ENCODE measurements around the gene TCEAL8. TPM values are rescaled to one million over a fixed set of nuclear protein-coding genes. Genes with fewer than 3 reads are reported as not detected.
"Not testable (repeated sequence)": the region's sequence is repeated elsewhere in the genome, so short reads cannot be mapped to it uniquely, and the experiment has no call there.

The TCEAL8 gene
- total RNA-seq, 2 experiments from 2014 or later: 37.8 to 38.5 TPM

GRCh38 chrX:103249805-103250204 is 5.2 kb downstream of the TCEAL8 start:
- Mint-ChIP-seq H3K36me3 (peaks cover 5% of the 10 kb centered on the region), H3K27ac (no peak overlapping the region), H3K9me3 (no peaks in the 10 kb centered on the region), H3K27me3 (no peaks in the 10 kb centered on the region), H3K4me3 (no peak overlapping the region), H3K4me1 (ENCODE audit: low read depth) (peaks cover 11% of the 10 kb centered on the region)
- ChIA-PET POLR2A (no interaction called here), CTCF (interaction anchor here (1.0 to 1.3 kb wide), 2 partner anchors 38 to 39 kb away, joined by 3 to 5 read pairs; no protein-coding TSS in a partner anchor)
- intact Hi-C loops (cut with micrococcal nuclease): no loop called here
- no peak for DNase-seq

GRCh38 chrX:103248553-103248952 is 6.4 kb downstream of the TCEAL8 start:
- H3K27ac Mint-ChIP-seq: no peak overlapping the region
- no peak for DNase-seq
- no peaks in the 10 kb centered on the region for H3K9me3 Mint-ChIP-seq
- H3K36me3 Mint-ChIP-seq: peaks cover under 1% of the 10 kb centered on the region
- ChIA-PET POLR2A (no interaction called here), CTCF (interaction anchor here (1.3 kb wide), 1 partner anchor 38 kb away, joined by 5 read pairs; no protein-coding TSS in a partner anchor)
- peaks cover 4% of the 10 kb centered on the region for H3K4me1 Mint-ChIP-seq (ENCODE audit: low read depth)
- H3K4me3 Mint-ChIP-seq: no peak overlapping the region
- intact Hi-C loops (cut with micrococcal nuclease): loop anchor here (1.0 kb wide), 1 partner anchor 37 kb away; no protein-coding TSS in a partner anchor
- H3K27me3 Mint-ChIP-seq: no peaks in the 10 kb centered on the region

- no peak overlapping the region for H3K27ac Mint-ChIP-seq
- intact Hi-C loops (cut with micrococcal nuclease): no loop called here
- H3K36me3 Mint-ChIP-seq: no peaks in the 10 kb centered on the region
- no peak for DNase-seq
- H3K4me3 Mint-ChIP-seq: no peak overlapping the region
- H3K27me3 Mint-ChIP-seq: no peaks in the 10 kb centered on the region
- CTCF ChIA-PET: no interaction called here
- H3K9me3 Mint-ChIP-seq: no peaks in the 10 kb centered on the region
- no peaks in the 10 kb centered on the region for H3K4me1 Mint-ChIP-seq (ENCODE audit: low read depth)
- POLR2A ChIA-PET: no interaction called here
Observed at GRCh38 chrX:103240155-103240554, 14.8 kb downstream of the TCEAL8 start.

- Mint-ChIP-seq H3K27ac (no peak overlapping the region), H3K27me3 (no peaks in the 10 kb centered on the region), H3K4me1 (ENCODE audit: low read depth) (no peaks in the 10 kb centered on the region), H3K4me3 (no peak overlapping the region), H3K36me3 (no peaks in the 10 kb centered on the region), H3K9me3 (no peaks in the 10 kb centered on the region)
- DNase-seq: no peak
- intact Hi-C loops (cut with micrococcal nuclease): no loop called here
- POLR2A ChIA-PET: no interaction called here
- CTCF ChIA-PET: no interaction called here
Observed at GRCh38 chrX:103236296-103236695, 18.7 kb downstream of the TCEAL8 start.

- CTCF ChIA-PET; H3K36me3 Mint-ChIP-seq; H3K27me3 Mint-ChIP-seq; H3K4me3 Mint-ChIP-seq; H3K4me1 Mint-ChIP-seq (ENCODE audit: low read depth); DNase-seq; H3K9me3 Mint-ChIP-seq; POLR2A ChIA-PET; intact Hi-C loops (cut with micrococcal nuclease); H3K27ac Mint-ChIP-seq: not testable (repeated sequence)
Observed at GRCh38 chrX:103235608-103236007, 19.3 kb downstream of the TCEAL8 start.

- ChIA-PET POLR2A (no interaction called here), CTCF (no interaction called here)
- Mint-ChIP-seq H3K9me3 (no peaks in the 10 kb centered on the region), H3K27me3 (no peaks in the 10 kb centered on the region), H3K27ac (no peak overlapping the region), H3K36me3 (no peaks in the 10 kb centered on the region), H3K4me3 (no peak overlapping the region), H3K4me1 (ENCODE audit: low read depth) (no peaks in the 10 kb centered on the region)
- intact Hi-C loops (cut with micrococcal nuclease): no loop called here
- DNase-seq: no peak
Observed at GRCh38 chrX:103234869-103235268, 20.1 kb downstream of the TCEAL8 start.

- no peaks in the 10 kb centered on the region for H3K4me1 Mint-ChIP-seq (ENCODE audit: low read depth)
- H3K4me3 Mint-ChIP-seq: no peak overlapping the region
- CTCF ChIA-PET: no interaction called here
Observed at GRCh38 chrX:103233263-103233662, 21.7 kb downstream of the TCEAL8 start.

GRCh38 chrX:103225918-103226317 is 29.0 kb downstream of the TCEAL8 start:
- DNase-seq; H3K9me3 Mint-ChIP-seq; intact Hi-C loops (cut with micrococcal nuclease); POLR2A ChIA-PET; CTCF ChIA-PET; H3K36me3 Mint-ChIP-seq; H3K27me3 Mint-ChIP-seq; H3K4me1 Mint-ChIP-seq (ENCODE audit: low read depth); H3K4me3 Mint-ChIP-seq; H3K27ac Mint-ChIP-seq: not testable (repeated sequence)

More at GRCh38 chrX:103233263-103233662, 21.7 kb downstream of the TCEAL8 start:
- intact Hi-C loops (cut with micrococcal nuclease): no loop called here
- no peak overlapping the region for H3K27ac Mint-ChIP-seq
- H3K27me3 Mint-ChIP-seq: peaks cover 2% of the 10 kb centered on the region
- no peaks in the 10 kb centered on the region for H3K36me3 Mint-ChIP-seq
- no peaks in the 10 kb centered on the region for H3K9me3 Mint-ChIP-seq
- no peak for DNase-seq
- POLR2A ChIA-PET: no interaction called here

GRCh38 chrX:103220511-103221323 is 34.2 kb downstream of the TCEAL8 start:
- Mint-ChIP-seq H3K4me3 (no peak overlapping the region), H3K27me3 (no peaks in the 10 kb centered on the region), H3K27ac (no peak overlapping the region), H3K36me3 (no peaks in the 10 kb centered on the region), H3K4me1 (ENCODE audit: low read depth) (no peaks in the 10 kb centered on the region), H3K9me3 (no peaks in the 10 kb centered on the region)
- intact Hi-C loops (cut with micrococcal nuclease): no loop called here
- ChIA-PET POLR2A (no interaction called here), CTCF (no interaction called here)
- DNase-seq: no peak

GRCh38 chrX:103215425-103215991 is 39.4 kb downstream of the TCEAL8 start:
- Mint-ChIP-seq H3K36me3 (no peaks in the 10 kb centered on the region), H3K9me3 (no peaks in the 10 kb centered on the region), H3K27ac (no peak overlapping the region), H3K27me3 (no peaks in the 10 kb centered on the region), H3K4me3 (peak overlapping the region; percentile 67), H3K4me1 (ENCODE audit: low read depth) (peaks cover 4% of the 10 kb centered on the region)
- intact Hi-C loops (cut with micrococcal nuclease): loop anchor here (1.0 to 10.0 kb wide), 3 partner anchors 40 to 249 kb away; partner anchors contain the start of genes BEX2 and TCEAL8
- POLR2A ChIA-PET: no interaction called here
- peak; percentile 25 for DNase-seq
- CTCF ChIA-PET: no interaction called here

- H3K4me1 Mint-ChIP-seq (ENCODE audit: low read depth): peaks cover 4% of the 10 kb centered on the region
- intact Hi-C loops (cut with micrococcal nuclease): loop anchor here (1.0 to 10.0 kb wide), 3 partner anchors 40 to 249 kb away; partner anchors contain the start of genes BEX2 and TCEAL8
- peak within 1 kb of the TSS; percentile 65 for H3K27ac Mint-ChIP-seq
- no peaks in the 10 kb centered on the region for H3K27me3 Mint-ChIP-seq
- peak; percentile 89 for DNase-seq
- ChIA-PET POLR2A (no interaction called here), CTCF (interaction anchor here (1.0 kb wide), 1 partner anchor 275 kb away, joined by 5 read pairs; no protein-coding TSS in a partner anchor)
- H3K4me3 Mint-ChIP-seq: peak within 1 kb of the TSS; percentile 77
- no peaks in the 10 kb centered on the region for H3K9me3 Mint-ChIP-seq
- H3K36me3 Mint-ChIP-seq: no peaks in the 10 kb centered on the region
Observed at GRCh38 chrX:103214870-103215424, 40.0 kb downstream of the TCEAL8 start, which contains the start of gene BEX4. Gene BEX4, plus strand, starts transcription at chrX:103215108. Its CDS starts 1,046 bp downstream, at chrX:103216154.

- Mint-ChIP-seq H3K27ac (no peak overlapping the region), H3K9me3 (no peaks in the 10 kb centered on the region), H3K27me3 (no peaks in the 10 kb centered on the region), H3K36me3 (no peaks in the 10 kb centered on the region), H3K4me1 (ENCODE audit: low read depth) (peaks cover 4% of the 10 kb centered on the region), H3K4me3 (no peak overlapping the region)
- POLR2A ChIA-PET: interaction anchor here (0.6 kb wide), 1 partner anchor 95 kb away, joined by 3 read pairs; no protein-coding TSS in a partner anchor
- CTCF ChIA-PET: interaction anchor here (0.9 to 2.1 kb wide), 2 partner anchors 19 to 277 kb away, joined by 4 to 10 read pairs; no protein-coding TSS in a partner anchor
- intact Hi-C loops (cut with micrococcal nuclease): loop anchor here (10.0 kb wide), 1 partner anchor 102 kb away; the partner anchor contains the start of gene BEX2
- no peak for DNase-seq
Observed at GRCh38 chrX:103212749-103213457, 42.1 kb downstream of the TCEAL8 start.

Data from activated CD4-positive, alpha-beta memory T cell treated with anti-CD3 and anti-CD28 coated beads for 36 hours (primary cell).